Measurements from ENCODE around the gene CD79B. TPM values are rescaled to one million over a fixed set of nuclear protein-coding genes. Genes with fewer than 3 reads are reported as not detected.

The CD79B gene
- total and polyA plus RNA-seq, 2 of the 13 experiments (the other 11 are each of a cell fraction or from before 2014, with no cell fraction given) = not detected

- no peak for TF ChIP-seq ZNF276 (CRISPR knock-in tag; IDR thresholded peaks at IDR 0.05; ENCODE audit: low read depth)
- TF ChIP-seq KDM4B (CRISPR knock-in tag; IDR thresholded peaks at IDR 0.05) = no peak
- peak in 1 of 2 experiments; percentile 77; a peak in 2 of 4 replicates for TF ChIP-seq ATF4 (CRISPR knock-in tag; IDR thresholded peaks at IDR 0.05)
- no peak for TF ChIP-seq ZMYM4 (CRISPR knock-in tag; IDR thresholded peaks at IDR 0.05)
- no peak for TF ChIP-seq ZNF724P (CRISPR knock-in tag; IDR thresholded peaks at IDR 0.05; ENCODE audit: borderline replicate concordance)
- TF ChIP-seq ZNF619 (CRISPR knock-in tag; IDR thresholded peaks at IDR 0.05) = no peak
- no peak for TF ChIP-seq ZNF660 (CRISPR knock-in tag; IDR thresholded peaks at IDR 0.05; ENCODE audit: borderline replicate concordance, low read depth)
- no peak for TF ChIP-seq MTA1 (CRISPR knock-in tag; IDR thresholded peaks at IDR 0.05; ENCODE audit: borderline replicate concordance)
- no peak for TF ChIP-seq FOXJ3 (CRISPR knock-in tag; IDR thresholded peaks at IDR 0.05; ENCODE audit: borderline replicate concordance)
- TF ChIP-seq CBFB (CRISPR knock-in tag; IDR thresholded peaks at IDR 0.05) = no peak
- TF ChIP-seq TRAFD1 (CRISPR knock-in tag; IDR thresholded peaks at IDR 0.05; ENCODE audit: borderline replicate concordance) = no peak
- TF ChIP-seq ZNF431 (CRISPR knock-in tag; IDR thresholded peaks at IDR 0.05; ENCODE audit: borderline replicate concordance, low read depth) = no peak
- no peak for TF ChIP-seq LBX2 (CRISPR knock-in tag; IDR thresholded peaks at IDR 0.05; ENCODE audit: borderline replicate concordance)
- 0 out of 2 replicates have a peak, but pooled peaks have one; percentile 16 for TF ChIP-seq ZNF687 (CRISPR knock-in tag; IDR thresholded peaks at IDR 0.05)
- TF ChIP-seq ZNF235 (CRISPR knock-in tag; IDR thresholded peaks at IDR 0.05; ENCODE audit: borderline replicate concordance) = no peak
- no peak for TF ChIP-seq RFX1 (IDR thresholded peaks at IDR 0.05)
- no peak for TF ChIP-seq CEBPG (CRISPR knock-in tag; IDR thresholded peaks at IDR 0.05)
Measured at GRCh38 chr17:63962298-63962744, 30.2 kb upstream of the CD79B start (continued).
